ENCODE results near the gene RCSD1. TPM values are rescaled to one million over a fixed set of nuclear protein-coding genes. Genes with fewer than 3 reads are reported as not detected.
A peak's percentile ranks its signal among the peaks of the same experiment; 100 is the strongest.

Gene RCSD1
- total and polyA plus RNA-seq, 10 of the 15 experiments (the other 5 are each of a cell fraction or from before 2014, with no cell fraction given): 11.4 to 78.3 (median 71.6) TPM

DNA sequence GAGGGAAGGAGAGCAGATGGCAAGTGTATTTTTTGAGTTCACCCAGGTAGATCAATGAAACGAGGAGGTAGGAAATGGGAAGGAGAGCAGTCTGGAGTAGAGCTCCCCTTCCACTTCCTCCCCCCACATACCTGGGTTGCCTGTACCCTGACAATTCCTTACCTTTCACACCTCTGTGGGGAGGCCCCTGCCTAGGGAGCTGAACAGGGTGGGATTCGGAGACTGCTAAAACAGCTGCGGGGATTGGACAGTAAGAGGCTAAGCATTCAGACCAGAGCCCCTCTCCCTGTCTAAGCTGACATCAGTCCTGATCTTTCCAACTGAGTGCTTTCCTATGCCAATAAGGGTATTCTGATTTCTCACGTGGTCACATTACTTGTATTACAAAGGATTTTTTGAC, 14.5 kb downstream of the RCSD1 start:
- BruUV-seq (replicated peaks): no TSS peak
- CTCF ChIA-PET: interaction anchor here (0.6 to 1.6 kb wide), 3 partner anchors 43 to 44 kb away, joined by 3 to 6 read pairs (median 3); no protein-coding TSS in a partner anchor
- Histone ChIP-seq H3K4me1 (ENCODE audit: control insufficient read depth, insufficient read depth, low read length) (peaks cover 14% of the 10 kb centered on the region), H4K20me1 (ENCODE audit: control insufficient read depth, insufficient read depth) (0 out of 2 replicates have a peak, but pooled peaks cover 3% of the 10 kb centered on the region), H3K27ac (ENCODE audit: control insufficient read depth, insufficient read depth) (no peak overlapping the region), H3K36me3 (ENCODE audit: control insufficient read depth in 2 of 2, insufficient read depth in 2 of 2, low read length in 1 of 2) (peaks cover 0 to 39% of the 10 kb centered on the region in 2 experiments; a peak in 3 of 4 replicates), H3K79me2 (ENCODE audit: control insufficient read depth, insufficient read depth, low read length) (peaks cover 46% of the 10 kb centered on the region), H3K4me2 (ENCODE audit: control insufficient read depth, insufficient read depth) (no peak overlapping the region), H3K4me3 (no peak overlapping the region), H2AFZ (ENCODE audit: control insufficient read depth, low read depth, low read length) (no peak overlapping the region), H3K9me3 (replicated peaks; ENCODE audit: control insufficient read depth, insufficient read depth, low read length) (no peaks in the 10 kb centered on the region), H3K27me3 (replicated peaks in 1 of 2; ENCODE audit: control insufficient read depth in 2 of 2, insufficient read depth in 2 of 2, low read length in 1 of 2) (no peaks in the 10 kb centered on the region), H3K9ac (ENCODE audit: control insufficient read depth, insufficient read depth, low read length) (no peak overlapping the region)
- WGBS (ENCODE audit: insufficient coverage, insufficient replicate concordance, low lambda C conversion rate, missing lambda C conversion rate): 50% methylated on average over 4 of the region's 4 CpGs
- ATAC-seq: no peak
- POLR2A ChIA-PET: interaction anchor here (1.7 kb wide), 1 partner anchor 9 kb away, joined by 5 read pairs; no protein-coding TSS in a partner anchor
- DNase-seq (ENCODE audit: low read depth, low spot score): no peak
- intact Hi-C loops (cut with micrococcal nuclease; ENCODE audit: unreplicated experiment): no loop called here
- TF ChIP-seq CBX3 (IDR thresholded peaks at IDR 0.05; ENCODE audit: borderline replicate concordance, low read depth): no peak
- no peak for TF ChIP-seq SREBF2 (IDR thresholded peaks at IDR 0.05; ENCODE audit: low read length)
- TF ChIP-seq POLR2A (IDR thresholded peaks at IDR 0.05; ENCODE audit: low read depth, low read length): 0 out of 2 replicates have a peak, but pooled peaks have one; percentile 26
- no peak for TF ChIP-seq BCL11A (IDR thresholded peaks at IDR 0.05; ENCODE audit: low read depth, low read length)
- TF ChIP-seq, protein P1, sequence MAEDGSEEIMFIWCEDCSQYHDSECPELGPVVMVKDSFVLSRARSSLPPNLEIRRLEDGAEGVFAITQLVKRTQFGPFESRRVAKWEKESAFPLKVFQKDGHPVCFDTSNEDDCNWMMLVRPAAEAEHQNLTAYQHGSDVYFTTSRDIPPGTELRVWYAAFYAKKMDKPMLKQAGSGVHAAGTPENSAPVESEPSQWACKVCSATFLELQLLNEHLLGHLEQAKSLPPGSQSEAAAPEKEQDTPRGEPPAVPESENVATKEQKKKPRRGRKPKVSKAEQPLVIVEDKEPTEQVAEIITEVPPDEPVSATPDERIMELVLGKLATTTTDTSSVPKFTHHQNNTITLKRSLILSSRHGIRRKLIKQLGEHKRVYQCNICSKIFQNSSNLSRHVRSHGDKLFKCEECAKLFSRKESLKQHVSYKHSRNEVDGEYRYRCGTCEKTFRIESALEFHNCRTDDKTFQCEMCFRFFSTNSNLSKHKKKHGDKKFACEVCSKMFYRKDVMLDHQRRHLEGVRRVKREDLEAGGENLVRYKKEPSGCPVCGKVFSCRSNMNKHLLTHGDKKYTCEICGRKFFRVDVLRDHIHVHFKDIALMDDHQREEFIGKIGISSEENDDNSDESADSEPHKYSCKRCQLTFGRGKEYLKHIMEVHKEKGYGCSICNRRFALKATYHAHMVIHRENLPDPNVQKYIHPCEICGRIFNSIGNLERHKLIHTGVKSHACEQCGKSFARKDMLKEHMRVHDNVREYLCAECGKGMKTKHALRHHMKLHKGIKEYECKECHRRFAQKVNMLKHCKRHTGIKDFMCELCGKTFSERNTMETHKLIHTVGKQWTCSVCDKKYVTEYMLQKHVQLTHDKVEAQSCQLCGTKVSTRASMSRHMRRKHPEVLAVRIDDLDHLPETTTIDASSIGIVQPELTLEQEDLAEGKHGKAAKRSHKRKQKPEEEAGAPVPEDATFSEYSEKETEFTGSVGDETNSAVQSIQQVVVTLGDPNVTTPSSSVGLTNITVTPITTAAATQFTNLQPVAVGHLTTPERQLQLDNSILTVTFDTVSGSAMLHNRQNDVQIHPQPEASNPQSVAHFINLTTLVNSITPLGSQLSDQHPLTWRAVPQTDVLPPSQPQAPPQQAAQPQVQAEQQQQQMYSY (CRISPR knock-in tag; IDR thresholded peaks at IDR 0.05): no peak
- SMC1A ChIA-PET (ENCODE audit: uncharacterized antibody, unreplicated experiment): interaction anchor here (1.4 kb wide), 1 partner anchor 12 kb away, joined by 4 read pairs; no protein-coding TSS in a partner anchor
- in situ Hi-C loops (cut with MboI): no loop called here
- RAD21 ChIA-PET (ENCODE audit: unreplicated experiment): interaction anchor here (1.4 kb wide), 1 partner anchor 11 kb away, joined by 5 read pairs; no protein-coding TSS in a partner anchor
- no peak for FAIRE-seq

Measured in GM12878 (cell line).